Large intestine (tissue), 3 donors: Measurements from ENCODE around the gene LMNTD2. TPM values are rescaled to one million over a fixed set of nuclear protein-coding genes. Genes with fewer than 3 reads are reported as not detected.

ENCODE experiments used
- DNase-seq, 2 donors: peaks; one replicate each; pipeline versions ENCODE4 v3.0.0 to v3.0.0-alpha.2; 2013
- H3K27ac ChIP-seq: one replicate; pipeline ENCODE4 v1.5.1; 2013; ENCODE audit warnings: low read length
- H3K27me3 ChIP-seq: 2 replicates; pipeline ENCODE4 v1.6.1; 2013; ENCODE audit warnings: low read length; ENCODE audit not compliant: control insufficient read depth, insufficient read depth
- H3K36me3 ChIP-seq: 2 replicates; pipeline ENCODE4 v1.6.1; 2013; ENCODE audit warnings: low read length; ENCODE audit not compliant: control insufficient read depth, insufficient read depth
- H3K4me1 ChIP-seq: one replicate; pipeline ENCODE4 v1.6.1; 2013; ENCODE audit warnings: low read length; ENCODE audit not compliant: control insufficient read depth, insufficient read depth
- H3K4me3 ChIP-seq: one replicate; pipeline ENCODE4 v1.5.1; 2013; ENCODE audit warnings: low read length
- H3K9me3 ChIP-seq: one replicate; pipeline ENCODE4 v1.6.1; 2013; ENCODE audit warnings: mild to moderate bottlenecking, low read depth, low read length, moderate library complexity; ENCODE audit not compliant: control insufficient read depth
- WGBS: methylation state at CpG from one replicate; pipeline ENCODE4 v1.1.5; 2013; ENCODE audit warnings: low lambda C conversion rate; ENCODE audit not compliant: insufficient coverage; 5-methylcytosine and 5-hydroxymethylcytosine counted together
- polyA plus RNA-seq: library from polyadenylated mRNA; unstranded; fragments of 120-200 nt; gene quantifications from one replicate; pipeline ENCODE4 v1.2.1, GENCODE V29; 2013

LMNTD2 gene
- polyA plus RNA-seq, 1 donor, result 4.6 TPM

DNA sequence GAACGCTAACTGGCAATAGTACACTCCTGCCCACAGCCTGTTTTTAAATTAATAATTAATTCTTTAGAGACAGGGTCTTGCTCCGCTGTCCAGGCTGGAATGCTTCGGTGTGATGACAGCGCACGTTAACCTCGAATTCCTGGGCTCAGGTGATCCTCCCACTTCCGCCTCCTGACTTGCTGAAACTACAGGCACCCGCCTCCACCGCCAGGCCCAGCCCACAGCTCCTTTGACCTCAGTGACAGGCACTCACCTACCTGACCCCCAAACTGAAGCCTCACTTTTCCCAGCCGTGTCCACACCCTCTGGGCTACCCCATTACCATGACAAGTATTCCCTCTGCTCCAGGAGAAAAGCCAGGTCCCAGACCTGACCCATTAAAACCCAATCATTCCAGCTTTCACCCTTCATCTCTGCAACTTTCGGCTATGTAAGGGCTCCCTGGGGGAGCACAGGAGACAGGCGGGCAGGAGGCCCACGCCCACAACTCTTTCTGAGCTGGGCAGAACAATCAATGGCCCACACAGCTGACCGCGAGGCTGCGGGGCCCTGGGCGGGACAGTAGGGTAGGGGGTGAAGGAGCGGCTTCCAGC lies 730 bp downstream of the LMNTD2 start:
- DNase-seq, result peak in 1 of 2 donors; percentile 39
- peaks cover 42% of the 10 kb centered on the region for H3K27me3 ChIP-seq
- H3K4me3 ChIP-seq, result peak overlapping the region; percentile 74
- H3K9me3 ChIP-seq, result peaks cover 5% of the 10 kb centered on the region
- WGBS, result 100% methylated on average over 1 of the region's 18 CpGs
- H3K4me1 ChIP-seq, result peaks cover 23% of the 10 kb centered on the region
- peaks cover 23% of the 10 kb centered on the region for H3K36me3 ChIP-seq
- H3K27ac ChIP-seq, result peak overlapping the region; percentile 95

DNA sequence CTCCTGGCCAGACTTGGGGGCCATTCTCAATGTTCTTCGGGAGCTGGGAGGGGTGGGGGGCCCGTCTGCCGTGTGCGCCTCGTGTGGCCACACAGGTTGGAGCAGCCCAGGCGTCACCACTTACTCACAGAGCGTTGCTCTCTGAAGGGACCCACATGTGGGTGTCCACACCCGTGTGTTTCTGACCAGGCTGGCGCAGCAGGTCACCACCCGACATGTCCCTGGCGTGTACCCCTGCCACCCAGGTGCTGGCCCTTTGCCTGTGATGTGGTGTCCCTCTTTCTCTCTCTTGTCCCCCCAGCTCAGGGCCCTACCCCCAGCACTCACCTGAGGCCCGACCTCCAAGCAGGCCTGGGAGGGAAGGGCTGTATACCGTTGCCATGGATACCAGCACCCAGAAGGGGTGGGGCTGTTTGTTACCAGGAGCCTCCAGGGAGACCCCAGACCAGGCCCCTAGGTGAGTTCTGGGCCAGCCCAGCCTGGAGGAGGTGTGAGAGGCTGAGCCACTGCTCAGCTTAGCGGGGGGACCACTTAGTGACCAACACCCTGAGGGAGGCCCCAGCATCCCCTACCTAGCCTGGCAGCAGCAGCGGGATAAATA lies 1.4 kb downstream of the LMNTD2 start:
- Histone ChIP-seq H3K4me1 (peaks cover 29% of the 10 kb centered on the region), H3K9me3 (peaks cover 5% of the 10 kb centered on the region), H3K27me3 (peaks cover 49% of the 10 kb centered on the region), H3K27ac (no peak overlapping the region), H3K36me3 (peaks cover 22% of the 10 kb centered on the region), H3K4me3 (no peak overlapping the region)
- DNase-seq, result no peak
- WGBS, result no CpG with 5 or more reads among the region's 15 CpGs

DNA sequence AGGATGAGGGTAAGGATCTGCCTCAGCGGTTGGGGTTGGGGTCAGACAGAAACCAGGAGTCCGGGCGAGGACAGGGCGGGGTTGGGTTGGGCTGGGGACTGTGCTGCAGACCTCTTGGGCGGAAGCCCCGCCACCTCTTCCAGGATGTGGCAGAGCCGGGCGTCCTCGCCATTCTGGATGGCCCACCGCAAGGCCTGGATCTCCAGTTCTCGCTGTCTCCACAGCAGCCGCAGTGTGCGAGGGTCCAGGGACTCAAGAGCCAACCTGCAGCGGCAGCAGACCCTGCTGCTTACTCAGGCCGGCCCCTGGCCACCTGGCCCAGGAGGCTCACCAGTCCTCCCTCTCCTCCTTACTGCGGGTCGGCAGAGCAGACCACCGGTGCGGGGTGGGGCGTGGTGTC lies 2.0 kb downstream of the LMNTD2 start:
- no CpG with 5 or more reads among the region's 20 CpGs for WGBS
- H3K27me3 ChIP-seq, result peaks cover 55% of the 10 kb centered on the region
- H3K27ac ChIP-seq, result no peak overlapping the region

DNA sequence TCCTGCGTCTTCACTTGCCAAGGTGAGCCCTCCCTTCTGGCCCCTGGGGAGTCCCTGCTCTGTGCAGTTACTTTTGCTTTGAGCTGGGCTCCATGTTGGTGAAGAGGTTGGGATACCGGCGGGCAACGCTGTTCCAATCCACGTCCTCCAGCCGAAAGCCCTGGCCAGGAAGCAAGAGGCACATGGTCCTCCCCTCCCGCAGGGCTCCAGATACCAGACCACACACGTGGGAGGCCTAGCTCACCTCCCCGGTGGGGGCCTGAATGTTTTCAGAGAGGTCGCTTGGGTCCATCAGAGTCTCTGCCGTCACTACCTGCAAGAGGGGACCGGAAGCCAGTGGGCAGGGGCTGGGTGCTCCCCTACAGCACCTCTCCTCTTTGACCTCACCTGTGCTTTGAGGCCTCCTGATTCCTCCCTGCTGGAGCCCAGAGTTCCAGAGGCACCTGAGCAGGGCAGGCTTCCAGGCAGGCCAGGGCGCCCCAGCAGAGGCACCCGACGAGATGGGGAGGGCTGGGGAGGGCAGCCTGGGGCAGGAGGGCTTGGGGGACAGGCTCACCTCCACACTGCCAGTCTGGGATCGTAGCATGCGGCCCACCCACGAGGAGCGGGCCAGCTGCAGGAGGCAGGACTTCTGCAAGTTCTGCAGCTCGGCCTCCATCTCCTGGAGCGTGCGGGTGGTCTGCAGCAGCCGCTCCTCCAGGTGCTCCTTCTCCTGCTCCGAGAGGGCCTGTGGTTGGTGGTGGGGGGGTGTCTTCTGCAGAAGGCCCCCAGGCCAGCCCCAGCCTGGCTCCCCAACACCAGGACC lies 3.0 kb downstream of the LMNTD2 start:
- Histone ChIP-seq H3K9me3 (peaks cover 5% of the 10 kb centered on the region), H3K4me3 (no peak overlapping the region), H3K4me1 (peaks cover 32% of the 10 kb centered on the region), H3K27me3 (peaks cover 57% of the 10 kb centered on the region), H3K36me3 (peaks cover 6% of the 10 kb centered on the region), H3K27ac (no peak overlapping the region)
- no CpG with 5 or more reads among the region's 24 CpGs for WGBS
- no peak for DNase-seq

More for the DNA sequence above, 2.0 kb downstream of the LMNTD2 start:
- H3K4me1 ChIP-seq, result peaks cover 32% of the 10 kb centered on the region
- peaks cover 16% of the 10 kb centered on the region for H3K36me3 ChIP-seq
- DNase-seq, result no peak
- H3K4me3 ChIP-seq, result no peak overlapping the region
- H3K9me3 ChIP-seq, result peaks cover 5% of the 10 kb centered on the region

DNA sequence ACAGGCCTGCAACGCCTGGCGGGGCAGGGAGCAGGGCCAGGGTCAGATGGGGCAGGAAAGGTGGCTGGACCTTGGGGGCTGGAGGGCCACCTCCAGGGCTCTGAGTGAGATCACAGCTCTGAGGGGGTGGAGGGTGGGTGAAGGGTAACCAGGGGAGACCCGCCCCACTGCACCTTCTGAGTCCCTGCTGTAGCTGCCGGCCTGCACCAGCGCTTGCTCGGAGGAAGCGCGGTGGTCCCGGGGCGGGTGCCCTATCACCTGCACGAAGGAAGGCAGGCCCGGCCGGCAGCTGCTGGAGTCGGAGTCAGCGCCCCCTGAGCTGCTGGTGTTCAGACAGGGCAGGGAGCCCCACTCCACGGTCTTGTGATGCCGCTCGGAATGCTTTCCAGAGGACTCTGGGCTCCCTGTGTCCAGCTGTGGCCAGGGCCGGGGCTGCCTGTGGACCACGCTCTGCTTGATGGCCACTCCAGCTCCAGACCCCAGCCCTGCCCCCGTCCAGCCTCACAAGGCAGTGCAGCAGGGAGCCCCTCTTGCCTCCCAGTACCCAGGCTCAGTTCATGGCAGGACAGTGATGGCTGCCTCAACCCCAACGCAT lies 3.8 kb downstream of the LMNTD2 start:
- no peak overlapping the region for H3K27ac ChIP-seq
- no peak overlapping the region for H3K4me3 ChIP-seq
- peaks cover 24% of the 10 kb centered on the region for H3K4me1 ChIP-seq
- no peaks in the 10 kb centered on the region for H3K36me3 ChIP-seq
- H3K9me3 ChIP-seq, result peaks cover 5% of the 10 kb centered on the region
- peaks cover 57% of the 10 kb centered on the region for H3K27me3 ChIP-seq
- WGBS, result no CpG with 5 or more reads among the region's 22 CpGs
- no peak for DNase-seq

DNA sequence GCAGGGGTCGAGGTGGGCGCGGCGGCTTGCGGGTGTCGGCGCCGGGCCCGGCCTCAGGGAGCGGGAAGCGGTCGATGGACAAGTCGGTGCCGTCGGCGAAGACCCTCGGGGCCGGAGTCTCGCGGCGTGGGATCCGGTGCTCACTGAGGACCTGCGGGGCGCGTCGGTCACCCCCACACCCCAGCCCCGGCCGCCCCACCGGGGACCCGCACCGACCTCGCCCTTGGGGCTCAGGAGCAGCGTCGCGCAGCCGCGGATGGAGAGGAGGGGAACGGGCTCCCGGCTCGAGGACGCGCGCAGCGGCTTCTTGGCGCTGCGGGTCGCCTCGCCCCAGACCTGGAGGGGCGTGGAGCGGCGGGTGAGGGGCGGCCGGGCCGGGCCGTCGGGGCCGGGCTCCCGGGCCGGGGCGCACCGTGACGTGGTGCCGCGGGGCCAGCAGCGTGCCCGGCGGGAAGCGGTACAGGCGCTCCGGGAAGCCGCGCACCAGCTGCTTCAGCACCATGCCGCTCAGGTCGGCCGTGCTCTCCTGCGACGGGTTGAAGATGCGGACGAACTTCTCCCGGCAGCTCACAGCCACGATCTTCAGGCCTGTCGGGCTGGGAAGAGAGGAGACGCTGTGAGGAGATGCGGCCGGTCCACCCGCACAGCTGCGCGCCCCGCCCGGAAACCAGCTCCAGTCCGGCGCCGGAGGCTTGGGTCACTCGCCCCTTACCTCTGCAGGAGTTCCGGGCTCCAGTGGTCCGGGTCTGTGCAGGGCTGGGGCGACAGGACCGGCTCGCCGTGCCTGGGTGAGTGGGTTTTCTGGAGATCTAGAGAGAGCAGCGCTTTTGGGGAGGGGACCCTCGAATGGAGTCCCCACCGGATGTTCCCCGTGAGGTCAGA lies 4.5 kb downstream of the LMNTD2 start:
- DNase-seq, result peak in 1 of 2 donors; percentile 41
- Histone ChIP-seq H3K36me3 (no peaks in the 10 kb centered on the region), H3K9me3 (peaks cover 5% of the 10 kb centered on the region), H3K4me3 (no peak overlapping the region), H3K27me3 (peaks cover 57% of the 10 kb centered on the region), H3K27ac (no peak overlapping the region), H3K4me1 (peaks cover 22% of the 10 kb centered on the region)
- WGBS, result no CpG with 5 or more reads among the region's 104 CpGs

DNA sequence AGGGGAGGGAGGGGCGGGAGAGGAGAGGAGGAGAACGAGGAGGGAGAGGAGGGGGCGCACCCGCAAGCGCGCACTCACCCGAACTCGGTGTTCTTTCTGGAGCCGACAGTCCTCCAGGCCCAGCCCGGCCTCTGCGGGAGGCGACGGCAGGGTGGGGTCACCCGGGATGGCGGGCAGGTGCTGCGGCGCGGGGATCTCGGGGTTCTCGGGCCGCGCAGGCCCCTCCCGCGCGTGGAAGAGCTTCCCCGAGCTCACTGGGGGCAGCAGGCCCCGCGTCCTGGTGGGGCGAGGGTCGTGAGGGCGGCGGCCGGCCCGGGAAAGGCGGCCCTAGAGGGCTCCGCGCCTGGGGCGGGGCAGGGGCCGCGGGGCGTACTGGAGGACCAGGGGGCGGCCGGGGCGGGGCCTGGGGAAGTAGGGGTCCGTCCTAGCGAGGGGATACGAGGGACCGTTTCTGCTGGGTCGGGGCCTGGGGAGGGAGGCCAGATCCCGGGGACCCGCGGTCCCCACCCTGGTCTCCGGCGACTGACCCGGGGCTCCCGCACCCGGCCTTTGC lies 5.2 kb downstream of the LMNTD2 start:
- peaks cover 22% of the 10 kb centered on the region for H3K4me1 ChIP-seq
- WGBS, result no CpG with 5 or more reads among the region's 57 CpGs
- peaks cover 56% of the 10 kb centered on the region for H3K27me3 ChIP-seq
- peaks cover 5% of the 10 kb centered on the region for H3K9me3 ChIP-seq
- H3K27ac ChIP-seq, result no peak overlapping the region
- no peaks in the 10 kb centered on the region for H3K36me3 ChIP-seq
- H3K4me3 ChIP-seq, result no peak overlapping the region
- DNase-seq, result no peak

DNA sequence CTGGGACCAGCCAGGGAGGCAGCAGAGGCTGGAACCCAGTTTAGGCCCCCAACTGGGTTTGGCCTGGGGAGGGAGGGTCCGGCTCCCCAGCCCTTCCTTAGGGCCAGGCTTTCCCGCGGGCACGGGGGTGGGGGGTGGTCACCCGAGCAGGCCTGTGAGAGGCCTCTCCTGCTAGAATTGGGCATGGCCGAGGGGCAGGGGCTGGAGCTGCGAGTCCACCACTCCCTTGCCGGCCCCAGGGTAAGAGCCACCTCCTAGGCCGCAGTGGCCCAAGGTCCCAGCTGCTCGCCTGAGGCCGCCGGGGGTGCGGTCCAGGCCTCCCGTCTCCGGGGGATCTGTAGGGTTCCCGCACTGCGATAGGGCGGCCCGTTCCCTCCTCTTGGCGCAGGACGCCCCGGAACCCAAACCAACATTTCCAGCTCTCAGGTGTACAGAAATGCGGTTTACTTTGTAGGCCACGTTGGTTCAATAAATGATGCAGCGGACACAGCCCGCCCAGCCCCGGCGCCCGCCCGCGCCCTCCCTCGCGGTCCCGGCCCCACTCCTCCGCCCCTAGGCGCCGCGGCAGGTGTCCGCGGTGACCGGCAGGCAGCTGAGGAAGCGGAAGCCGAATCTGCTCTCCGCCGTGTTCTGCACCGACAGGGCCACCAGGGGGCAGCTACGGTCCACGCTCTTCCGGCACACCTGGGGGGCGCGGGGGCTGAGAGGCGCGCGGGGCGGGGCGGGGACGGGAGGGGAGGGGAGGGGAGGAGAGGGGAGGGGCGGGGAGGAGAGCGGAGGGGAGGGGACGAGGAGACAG lies 5.9 kb downstream of the LMNTD2 start:
- peak in 1 of 2 donors; percentile 63 for DNase-seq
- no CpG with 5 or more reads among the region's 60 CpGs for WGBS
- Histone ChIP-seq H3K27ac (no peak overlapping the region), H3K27me3 (peaks cover 51% of the 10 kb centered on the region), H3K4me3 (peak overlapping the region; percentile 28), H3K4me1 (peaks cover 16% of the 10 kb centered on the region), H3K36me3 (no peaks in the 10 kb centered on the region), H3K9me3 (peaks cover 5% of the 10 kb centered on the region)

DNA sequence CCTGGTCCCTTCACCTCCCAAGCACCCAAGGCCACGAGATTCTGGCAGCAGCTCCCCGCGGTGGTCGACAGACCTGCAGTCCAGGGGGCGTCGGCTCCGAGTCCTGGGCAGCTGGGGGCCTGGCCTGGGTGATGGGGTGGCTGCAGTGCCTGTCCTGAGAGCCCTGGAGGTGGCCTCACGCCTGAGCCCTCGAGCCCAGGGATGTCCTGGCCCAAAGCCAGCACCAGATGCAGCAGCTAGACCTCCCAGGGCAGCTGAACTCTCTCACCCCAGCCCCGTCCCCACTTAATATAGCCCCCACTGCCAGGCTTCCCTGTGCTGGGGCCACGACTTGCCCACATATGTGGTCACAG lies 6.6 kb downstream of the LMNTD2 start:
- WGBS, result no CpG with 5 or more reads among the region's 11 CpGs
- Histone ChIP-seq H3K4me1 (peaks cover 10% of the 10 kb centered on the region), H3K36me3 (no peaks in the 10 kb centered on the region), H3K27me3 (peaks cover 51% of the 10 kb centered on the region), H3K27ac (no peak overlapping the region), H3K9me3 (peaks cover 5% of the 10 kb centered on the region), H3K4me3 (no peak overlapping the region)
- DNase-seq, result no peak
